GM12892 (cell line): Measurements from ENCODE around the gene ZSWIM6.
A peak's percentile ranks its signal among the peaks of the same experiment; 100 is the strongest.

Source experiments
- DNase-seq: peaks from one replicate; pipeline ENCODE4 v3.0.0; 2011; ENCODE audit not compliant: insufficient read length
- FAIRE-seq: peaks from 2 replicates; lab custom pipeline; 2011; peaks lifted over from hg19 to GRCh38; lab: Jason Lieb, UNC
- POLR2A ChIP-seq: IDR thresholded peaks from 2 replicates; pipeline ENCODE4 v1.6.1; 2011; ENCODE audit warnings: low read depth, low read length, control low read depth
- POLR2AphosphoS5 ChIP-seq: IDR thresholded peaks from 2 replicates; pipeline ENCODE4 v1.6.1; 2011; ENCODE audit warnings: low read depth, low read length, control low read depth
- TAF1 ChIP-seq: IDR thresholded peaks from 2 replicates; pipeline ENCODE4 v1.6.1; 2011; ENCODE audit warnings: low read depth, mild to moderate bottlenecking, control low read depth, low read length, borderline replicate concordance

The ZSWIM6 gene

GRCh38 chr5:61295365-61295764 is 36.7 kb upstream of the ZSWIM6 start:
- no peak for FAIRE-seq
- no peak for TF ChIP-seq POLR2A
- no peak for TF ChIP-seq POLR2AphosphoS5
- no peak for TF ChIP-seq TAF1
- DNase-seq = no peak

GRCh38 chr5:61298066-61298465 is 34.0 kb upstream of the ZSWIM6 start:
- no peak for DNase-seq
- no peak for FAIRE-seq
- no peak for TF ChIP-seq POLR2AphosphoS5
- TF ChIP-seq POLR2A = no peak
- no peak for TF ChIP-seq TAF1

- DNase-seq (no peak), FAIRE-seq (no peak)
- TF ChIP-seq POLR2A (no peak), POLR2AphosphoS5 (no peak), TAF1 (no peak)
Measured at GRCh38 chr5:61298580-61298979, 33.5 kb upstream of the ZSWIM6 start.

GRCh38 chr5:61299261-61299681 is 32.8 kb upstream of the ZSWIM6 start:
- TF ChIP-seq POLR2AphosphoS5 (no peak), TAF1 (no peak), POLR2A (no peak)

GRCh38 chr5:61301341-61302199 is 30.5 kb upstream of the ZSWIM6 start:
- DNase-seq = no peak
- FAIRE-seq = no peak
- TF ChIP-seq TAF1 (no peak), POLR2AphosphoS5 (no peak), POLR2A (no peak)

More at GRCh38 chr5:61299261-61299681, 32.8 kb upstream of the ZSWIM6 start:
- FAIRE-seq (no peak), DNase-seq (no peak)

- no peak for DNase-seq
- FAIRE-seq = no peak
- TF ChIP-seq POLR2A = no peak
- no peak for TF ChIP-seq TAF1
- no peak for TF ChIP-seq POLR2AphosphoS5
Measured at GRCh38 chr5:61302200-61302563, 29.9 kb upstream of the ZSWIM6 start.

- no peak for DNase-seq
- no peak for TF ChIP-seq TAF1
- no peak for TF ChIP-seq POLR2A
- TF ChIP-seq POLR2AphosphoS5 = no peak
- FAIRE-seq = no peak
Measured at GRCh38 chr5:61303346-61303745, 28.7 kb upstream of the ZSWIM6 start.

- FAIRE-seq = no peak
- no peak for DNase-seq
- no peak for TF ChIP-seq TAF1
Measured at GRCh38 chr5:61304590-61305381, 27.3 kb upstream of the ZSWIM6 start.

- FAIRE-seq = peak; percentile 87
- DNase-seq = no peak
Measured at GRCh38 chr5:61306531-61307131, 25.4 kb upstream of the ZSWIM6 start.

GRCh38 chr5:61307191-61307590 is 24.9 kb upstream of the ZSWIM6 start:
- no peak for TF ChIP-seq POLR2A
- no peak for DNase-seq
- no peak for FAIRE-seq

More at GRCh38 chr5:61306531-61307131, 25.4 kb upstream of the ZSWIM6 start:
- no peak for TF ChIP-seq POLR2AphosphoS5
- TF ChIP-seq POLR2A = no peak
- no peak for TF ChIP-seq TAF1

- TF ChIP-seq POLR2AphosphoS5 = no peak
- no peak for TF ChIP-seq POLR2A
- no peak for TF ChIP-seq TAF1
- DNase-seq = no peak
- FAIRE-seq = no peak
Measured at GRCh38 chr5:61307611-61308010, 24.4 kb upstream of the ZSWIM6 start.
